ENCODE results near the gene ANTXR1. TPM values are rescaled to one million over a fixed set of nuclear protein-coding genes. Genes with fewer than 3 reads are reported as not detected.

Gene ANTXR1
- total and polyA plus RNA-seq, 2 of the 8 experiments (the other 6 are each of a cell fraction or from before 2014, with no cell fraction given), result 15.8 to 44.3 TPM

DNA sequence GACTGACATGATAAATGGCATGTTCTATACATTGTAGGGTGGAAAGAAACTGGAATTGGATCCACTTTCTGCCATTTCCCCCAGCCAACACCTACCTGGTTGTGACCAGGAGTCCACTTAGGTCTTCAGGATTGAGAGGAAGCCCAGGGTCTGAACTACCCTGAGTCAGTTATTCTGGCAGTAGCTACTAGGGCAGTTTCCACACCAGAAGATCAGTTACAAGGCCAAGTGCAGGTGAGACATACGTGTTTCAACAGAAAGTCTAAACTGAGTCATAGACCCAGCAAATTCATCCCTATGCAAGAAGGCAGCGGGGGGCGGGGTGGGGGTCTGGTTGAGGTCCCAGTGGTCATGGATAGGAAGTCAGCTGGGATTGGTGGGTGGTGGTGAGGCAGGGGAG lies 21.9 kb downstream of the ANTXR1 start:
- H3K27ac ChIP-seq (ENCODE audit: low read depth, low read length), result no peak overlapping the region
- H2BK120ac ChIP-seq (replicated peaks; ENCODE audit: low read depth, low read length), result no peak overlapping the region
- H3K4me3 ChIP-seq (ENCODE audit: extremely low read depth in 1 of 4, insufficient read depth in 2 of 4, low read depth in 3 of 4, low read length in 4 of 4), result no peak overlapping the region
- H2AK5ac ChIP-seq (ENCODE audit: low read depth, low read length), result no peak overlapping the region
- peaks cover 0 to 9% of the 10 kb centered on the region in 2 experiments for H4K20me1 ChIP-seq (replicated peaks in 1 of 2; ENCODE audit: control insufficient read depth in 1 of 2, insufficient read depth in 2 of 2, low read length in 2 of 2)
- no peaks in the 10 kb centered on the region for H3K9me3 ChIP-seq (ENCODE audit: insufficient read depth in 2 of 2, low read depth in 1 of 2, low read length in 1 of 2)
- peaks cover 0 to 4% (median 2%) of the 10 kb centered on the region in 4 experiments; a peak in 3 of 7 replicates for H3K4me1 ChIP-seq (replicated peaks in 1 of 4; ENCODE audit: control insufficient read depth in 3 of 4, insufficient read depth in 4 of 4, low read length in 3 of 4)
- no peak overlapping the region for H3K4ac ChIP-seq (replicated peaks; ENCODE audit: insufficient read length, low read depth, low read length)
- H2BK15ac ChIP-seq (ENCODE audit: low read length), result no peak overlapping the region
- no peak overlapping the region for H2AFZ ChIP-seq (ENCODE audit: low read length)
- H3K23me2 ChIP-seq (ENCODE audit: low read depth, low read length), result no peaks in the 10 kb centered on the region
- no peak overlapping the region for H3K9ac ChIP-seq (replicated peaks in 1 of 4; ENCODE audit: extremely low read depth in 1 of 4, low read depth in 3 of 4, low read length in 3 of 4)
- DNase-seq (ENCODE audit: low read depth in 1 of 2, low spot score in 2 of 2) (no peak), FAIRE-seq (no peak)
- H3K56ac ChIP-seq (replicated peaks; ENCODE audit: insufficient read length, low read depth, low read length), result no peak overlapping the region
- no peaks in the 10 kb centered on the region for H3K36me3 ChIP-seq (ENCODE audit: control insufficient read depth in 2 of 4, insufficient read depth in 4 of 4, low read length in 3 of 4)
- H4K5ac ChIP-seq (ENCODE audit: insufficient read length, low read depth, low read length), result no peak overlapping the region
- no peaks in the 10 kb centered on the region for H3K27me3 ChIP-seq (replicated peaks in 1 of 4; ENCODE audit: control insufficient read depth in 3 of 4, extremely low read depth in 1 of 4, insufficient read depth in 3 of 4, low read length in 3 of 4)
- H3K18ac ChIP-seq (ENCODE audit: extremely low read depth, low read length), result no peak overlapping the region
- TF ChIP-seq, protein P1, sequence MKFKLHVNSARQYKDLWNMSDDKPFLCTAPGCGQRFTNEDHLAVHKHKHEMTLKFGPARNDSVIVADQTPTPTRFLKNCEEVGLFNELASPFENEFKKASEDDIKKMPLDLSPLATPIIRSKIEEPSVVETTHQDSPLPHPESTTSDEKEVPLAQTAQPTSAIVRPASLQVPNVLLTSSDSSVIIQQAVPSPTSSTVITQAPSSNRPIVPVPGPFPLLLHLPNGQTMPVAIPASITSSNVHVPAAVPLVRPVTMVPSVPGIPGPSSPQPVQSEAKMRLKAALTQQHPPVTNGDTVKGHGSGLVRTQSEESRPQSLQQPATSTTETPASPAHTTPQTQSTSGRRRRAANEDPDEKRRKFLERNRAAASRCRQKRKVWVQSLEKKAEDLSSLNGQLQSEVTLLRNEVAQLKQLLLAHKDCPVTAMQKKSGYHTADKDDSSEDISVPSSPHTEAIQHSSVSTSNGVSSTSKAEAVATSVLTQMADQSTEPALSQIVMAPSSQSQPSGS (IDR thresholded peaks at IDR 0.05; ENCODE audit: low read length), result no peak
- TF ChIP-seq KDM4A (IDR thresholded peaks at IDR 0.05; ENCODE audit: low read depth, low read length, severe bottlenecking) (no peak), JUND (IDR thresholded peaks at IDR 0.05; ENCODE audit: low read length) (no peak), RAD21 (IDR thresholded peaks at IDR 0.05 in 1 of 2, conservative IDR thresholded peaks at IDR 0.05 in 1 of 2; ENCODE audit: low read depth in 2 of 2, low read length in 2 of 2) (no peak), POU5F1 (IDR thresholded peaks at IDR 0.05; ENCODE audit: low read depth, low read length) (no peak), SRF (IDR thresholded peaks at IDR 0.05; ENCODE audit: low read depth, low read length) (no peak), FOSL1 (IDR thresholded peaks at IDR 0.05; ENCODE audit: insufficient read depth, low read depth, low read length) (no peak)
- TF ChIP-seq, protein P2, sequence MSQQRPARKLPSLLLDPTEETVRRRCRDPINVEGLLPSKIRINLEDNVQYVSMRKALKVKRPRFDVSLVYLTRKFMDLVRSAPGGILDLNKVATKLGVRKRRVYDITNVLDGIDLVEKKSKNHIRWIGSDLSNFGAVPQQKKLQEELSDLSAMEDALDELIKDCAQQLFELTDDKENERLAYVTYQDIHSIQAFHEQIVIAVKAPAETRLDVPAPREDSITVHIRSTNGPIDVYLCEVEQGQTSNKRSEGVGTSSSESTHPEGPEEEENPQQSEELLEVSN (IDR thresholded peaks at IDR 0.05), result no peak
- H2BK20ac ChIP-seq (ENCODE audit: low read length), result no peak overlapping the region
- no peak overlapping the region for H4K91ac ChIP-seq (replicated peaks; ENCODE audit: insufficient read length, low read length)
- no peak overlapping the region for H3K14ac ChIP-seq (ENCODE audit: insufficient read length)
- 94% methylated on average over 3 of the region's 3 CpGs; no CpG with 5 or more reads in 1 of the 2 experiments for WGBS, 2 experiments (ENCODE audit: extremely low coverage in 1 of 2, insufficient coverage in 1 of 2, insufficient read length in 1 of 2, insufficient replicate concordance in 2 of 2, low coverage in 1 of 2, low lambda C conversion rate in 2 of 2, missing lambda C conversion rate in 1 of 2)
- POLR2A ChIA-PET (ENCODE audit: partially characterized antibody), result interaction anchor here (1.4 kb wide), 1 partner anchor 17 kb away, joined by 4 read pairs; no protein-coding TSS in a partner anchor
- H3K23ac ChIP-seq (ENCODE audit: insufficient read length), result no peak overlapping the region
- no peak overlapping the region for H2BK5ac ChIP-seq (ENCODE audit: low read depth, low read length)
- no peak overlapping the region for H4K8ac ChIP-seq (ENCODE audit: extremely low read depth, insufficient read depth, low read length)
- no peak overlapping the region for H2BK12ac ChIP-seq (ENCODE audit: low read depth, low read length)
- H3K79me2 ChIP-seq (ENCODE audit: control insufficient read depth in 1 of 2, insufficient read depth in 2 of 2, low read length in 2 of 2), result peaks cover 0 to 6% of the 10 kb centered on the region in 2 experiments; a peak in 2 of 4 replicates
- H3K4me2 ChIP-seq (ENCODE audit: insufficient read depth in 1 of 2, low read depth in 2 of 2, low read length in 2 of 2), result no peak overlapping the region
- CTCF ChIA-PET (ENCODE audit: partially characterized antibody), result no interaction called here
- peaks cover 5% of the 10 kb centered on the region; the same call in 1 of the 2 replicates for H3K79me1 ChIP-seq (ENCODE audit: low read depth, low read length)

All from H1 (cell line).